SK-N-SH (cell line): Measurements from ENCODE around the gene PKD2L1. TPM values are rescaled to one million over a fixed set of nuclear protein-coding genes. Genes with fewer than 3 reads are reported as not detected.

Experiments
- CTCF ChIA-PET: fragments of 300-600, 350-600 bp; formaldehyde crosslinking; extraction: SDS; loops from one replicate; lab custom pipeline; 2021; lab: Yijun Ruan, JAX
- POLR2A ChIA-PET: fragments of 350-600 bp; sonication (Branson Sonifier 250); formaldehyde crosslinking; extraction: SDS; loops from one replicate; lab custom pipeline; 2020; ENCODE audit warnings: antibody characterized with exemption, inconsistent platforms; lab: Yijun Ruan, JAX
- DNase-seq: peaks from one replicate; pipeline ENCODE4 v3.0.0; 2012
- H2AFZ ChIP-seq: fragments of 200-600 bp; sonication (generic); 2 replicates; pipeline ENCODE4 v1.8.1; 2016; ENCODE audit warnings: antibody characterized with exemption, mild to moderate bottlenecking, low read depth
- H3F3A ChIP-seq: fragments of 200-600 bp; sonication (generic); replicated peaks from 2 replicates; pipeline ENCODE3; 2016; ENCODE audit warnings: antibody characterized with exemption, mild to moderate bottlenecking; ENCODE audit not compliant: insufficient read depth
- H3K27ac ChIP-seq, 2 experiments: fragments of 200-500 bp in 1 of 2; fragments of 200-600 bp in 1 of 2; sonication (Bioruptor generic) in 1 of 2; sonication (generic), shearing (Covaris generic) in 1 of 2; 2 replicates each; pipeline versions ENCODE4 v1.5.1 to v1.6.1; 2014 to 2016; ENCODE audit warnings: low read depth in 2 of 2, inconsistent platforms in 1 of 2, low read length in 1 of 2, mild to moderate bottlenecking in 1 of 2, mixed read lengths in 1 of 2
- H3K27me3 ChIP-seq: fragments of 200-600 bp; sonication (generic), shearing (Covaris generic); 2 replicates; pipeline ENCODE4 v1.6.1; 2016; ENCODE audit warnings: mixed run types; ENCODE audit not compliant: insufficient read depth
- H3K36me3 ChIP-seq, 2 experiments: fragments of 200-500 bp in 1 of 2; fragments of 200-600 bp in 1 of 2; sonication (Bioruptor generic) in 1 of 2; sonication (generic) in 1 of 2; replicated peaks in 1 of 2; 2 replicates each; pipeline versions ENCODE3 to v1.5.1; 2014 to 2016; ENCODE audit warnings: low read length in 1 of 2, mild to moderate bottlenecking in 1 of 2; ENCODE audit not compliant: insufficient read depth in 2 of 2, control insufficient read depth in 1 of 2
- H3K4me1 ChIP-seq, 2 experiments: fragments of 200-500 bp in 1 of 2; fragments of 200-600 bp in 1 of 2; sonication (Bioruptor generic) in 1 of 2; sonication (generic), shearing (Covaris generic) in 1 of 2; 2 replicates each; pipeline versions ENCODE4 v1.5.1 to v1.6.1; 2014 to 2016; ENCODE audit warnings: low read depth in 1 of 2, low read length in 1 of 2, mixed run types in 1 of 2; ENCODE audit not compliant: insufficient read depth in 2 of 2, control insufficient read depth in 1 of 2
- H3K4me2 ChIP-seq: fragments of 200-600 bp; sonication (generic), shearing (Covaris generic); 2 replicates; pipeline ENCODE4 v1.6.1; 2017; ENCODE audit warnings: mixed run types
- H3K4me3 ChIP-seq, 2 experiments: fragments of 200-500 bp in 1 of 2; fragments of 200-600 bp in 1 of 2; sonication (Bioruptor generic) in 1 of 2; sonication (generic), shearing (Covaris generic) in 1 of 2; 2 replicates each; pipeline versions ENCODE4 v1.5.1 to v1.8.1; 2014 to 2016; ENCODE audit warnings: low read depth in 2 of 2, inconsistent platforms in 1 of 2, low read length in 1 of 2, mild to moderate bottlenecking in 1 of 2, mixed read lengths in 1 of 2, moderate library complexity in 1 of 2
- H3K79me2 ChIP-seq: fragments of 200-600 bp; sonication (generic); 2 replicates; pipeline ENCODE4 v1.8.1; 2017; ENCODE audit warnings: mild to moderate bottlenecking; ENCODE audit not compliant: insufficient read depth
- H3K9ac ChIP-seq: fragments of 200-600 bp; sonication (generic); 2 replicates; pipeline ENCODE4 v1.6.1; 2017; ENCODE audit warnings: mixed run types
- H3K9me2 ChIP-seq: fragments of 200-600 bp; sonication (generic); 2 replicates; pipeline ENCODE4 v1.6.1; 2017; ENCODE audit warnings: mixed run types
- H3K9me3 ChIP-seq: fragments of 200-600 bp; sonication (generic); 2 replicates; pipeline ENCODE4 v1.6.1; 2017; ENCODE audit warnings: mixed run types, mild to moderate bottlenecking, moderate library complexity
- H4K20me1 ChIP-seq: fragments of 200-600 bp; sonication (generic); 2 replicates; pipeline ENCODE4 v1.6.1; 2017; ENCODE audit warnings: mild to moderate bottlenecking, mixed run types; ENCODE audit not compliant: insufficient read depth
- CHD2 ChIP-seq: fragments of 150-350 bp; IDR thresholded peaks from 2 replicates; pipeline ENCODE4 v1.6.1; 2018; ENCODE audit warnings: low read length; ENCODE audit not compliant: partially characterized antibody
- ELF1 ChIP-seq: IDR thresholded peaks from 2 replicates; pipeline ENCODE4 v1.4.0; 2012
- EZH2phosphoT487 ChIP-seq: fragments of 200-600 bp; sonication (generic); IDR thresholded peaks from 2 replicates; pipeline ENCODE4 v1.6.1; 2017; ENCODE audit warnings: low read depth, mixed run types, mild to moderate bottlenecking, antibody characterized with exemption, moderate library complexity, borderline replicate concordance
- GABPA ChIP-seq: IDR thresholded peaks from 2 replicates; pipeline ENCODE4 v1.4.0; 2012; ENCODE audit warnings: low read depth, mild to moderate bottlenecking
- MAX ChIP-seq: IDR thresholded peaks from 2 replicates; pipeline ENCODE4 v1.4.0; 2012; ENCODE audit warnings: low read depth
- MEF2A ChIP-seq: IDR thresholded peaks from 2 replicates; pipeline ENCODE4 v1.4.0; 2012; ENCODE audit warnings: low read depth, borderline replicate concordance
- MXI1 ChIP-seq: IDR thresholded peaks from 2 replicates; pipeline ENCODE4 v1.6.1; 2012; ENCODE audit warnings: mild to moderate bottlenecking, low read depth, low read length, improper control_type of control experiment
- NFIC ChIP-seq: IDR thresholded peaks from 2 replicates; pipeline ENCODE4 v1.4.0; 2012; ENCODE audit warnings: borderline replicate concordance
- NRF1 ChIP-seq: IDR thresholded peaks from 2 replicates; pipeline ENCODE4 v1.6.1; 2012; ENCODE audit warnings: low read depth, mild to moderate bottlenecking, low read length
- PBX3 ChIP-seq: IDR thresholded peaks from 2 replicates; pipeline ENCODE4; 2012
- POLR2AphosphoS5 ChIP-seq: IDR thresholded peaks from 2 replicates; pipeline ENCODE4 v1.6.1; 2012; ENCODE audit warnings: low read depth, low read length
- RAD21 ChIP-seq: IDR thresholded peaks from 2 replicates; pipeline ENCODE4 v1.6.1; 2012; ENCODE audit warnings: mild to moderate bottlenecking, low read length
- RFX5 ChIP-seq: IDR thresholded peaks from 2 replicates; pipeline ENCODE4 v1.6.1; 2012; ENCODE audit warnings: mild to moderate bottlenecking, improper control_type of control experiment, low read length
- TCF12 ChIP-seq: IDR thresholded peaks from 2 replicates; pipeline ENCODE4 v1.4.0; 2012
- USF2 ChIP-seq: fragments of 150-350 bp; IDR thresholded peaks from 2 replicates; pipeline ENCODE4 v1.6.1; 2017; ENCODE audit warnings: antibody characterized with exemption, low read length, low read depth, borderline replicate concordance
- WGBS: methylation state at CpG from one replicate; pipeline ENCODE4 v1.1.6; 2017; ENCODE audit warnings: low lambda C conversion rate; 5-methylcytosine and 5-hydroxymethylcytosine counted together
- polyA plus RNA-seq, 3 experiments: library from polyadenylated mRNA; depleted of rRNA; stranded (reverse); fragments of >200 nt; gene quantifications; 2 replicates each; pipeline ENCODE4 v1.2.3, GENCODE V29; 2012
- TF ChIP-seq, protein P1 (sequence below): IDR thresholded peaks from 2 replicates; pipeline ENCODE4 v1.6.1; 2012; ENCODE audit warnings: mild to moderate bottlenecking, low read depth, low read length, moderate library complexity
- TF ChIP-seq, protein P2 (sequence below): IDR thresholded peaks from 2 replicates; pipeline ENCODE4 v1.4.0; 2012; ENCODE audit warnings: low read depth, borderline replicate concordance
- TF ChIP-seq, protein P3 (sequence below): fragments of 150-350 bp; IDR thresholded peaks from 2 replicates; pipeline ENCODE4 v1.6.1; 2016; ENCODE audit warnings: mild to moderate bottlenecking, low read depth, low read length
- TF ChIP-seq, protein P4 (sequence below): fragments of 200-600 bp; sonication (generic); IDR thresholded peaks from 2 replicates; pipeline ENCODE4 v1.6.1; 2017; ENCODE audit warnings: antibody characterized with exemption, mild to moderate bottlenecking, moderate library complexity

The PKD2L1 gene
- polyA plus RNA-seq, 1 of the 3 experiments (the other 2 are of a cell fraction) = not detected

DNA sequence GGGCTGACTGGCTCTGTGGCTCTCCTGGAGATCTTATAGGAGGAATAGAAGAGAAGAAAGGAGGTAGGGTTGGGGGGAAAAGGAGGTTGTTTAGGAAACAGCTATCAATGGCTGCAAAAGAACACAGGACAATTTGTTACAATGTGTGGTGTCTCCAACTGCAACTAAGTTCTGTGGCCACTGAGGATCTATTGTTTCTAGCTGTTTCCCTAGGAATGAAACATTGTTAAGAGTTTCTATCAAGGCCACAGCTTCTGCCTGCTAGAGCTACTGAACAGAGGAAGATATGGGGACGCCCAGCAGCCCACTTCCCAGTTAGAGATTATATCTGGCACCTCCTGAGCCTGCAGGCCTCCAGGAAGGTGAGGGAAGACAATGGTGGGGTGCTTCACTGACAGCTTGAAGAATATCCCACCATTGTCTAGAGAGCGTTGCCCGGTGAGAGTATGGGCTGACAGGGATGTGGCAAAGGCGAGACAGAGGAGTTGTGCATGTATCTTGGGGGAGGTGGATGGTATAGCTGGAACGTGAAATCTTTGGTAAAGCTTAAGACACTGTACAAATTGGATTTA lies 21.0 kb upstream of the PKD2L1 start (continued):
- TF ChIP-seq, protein P1, sequence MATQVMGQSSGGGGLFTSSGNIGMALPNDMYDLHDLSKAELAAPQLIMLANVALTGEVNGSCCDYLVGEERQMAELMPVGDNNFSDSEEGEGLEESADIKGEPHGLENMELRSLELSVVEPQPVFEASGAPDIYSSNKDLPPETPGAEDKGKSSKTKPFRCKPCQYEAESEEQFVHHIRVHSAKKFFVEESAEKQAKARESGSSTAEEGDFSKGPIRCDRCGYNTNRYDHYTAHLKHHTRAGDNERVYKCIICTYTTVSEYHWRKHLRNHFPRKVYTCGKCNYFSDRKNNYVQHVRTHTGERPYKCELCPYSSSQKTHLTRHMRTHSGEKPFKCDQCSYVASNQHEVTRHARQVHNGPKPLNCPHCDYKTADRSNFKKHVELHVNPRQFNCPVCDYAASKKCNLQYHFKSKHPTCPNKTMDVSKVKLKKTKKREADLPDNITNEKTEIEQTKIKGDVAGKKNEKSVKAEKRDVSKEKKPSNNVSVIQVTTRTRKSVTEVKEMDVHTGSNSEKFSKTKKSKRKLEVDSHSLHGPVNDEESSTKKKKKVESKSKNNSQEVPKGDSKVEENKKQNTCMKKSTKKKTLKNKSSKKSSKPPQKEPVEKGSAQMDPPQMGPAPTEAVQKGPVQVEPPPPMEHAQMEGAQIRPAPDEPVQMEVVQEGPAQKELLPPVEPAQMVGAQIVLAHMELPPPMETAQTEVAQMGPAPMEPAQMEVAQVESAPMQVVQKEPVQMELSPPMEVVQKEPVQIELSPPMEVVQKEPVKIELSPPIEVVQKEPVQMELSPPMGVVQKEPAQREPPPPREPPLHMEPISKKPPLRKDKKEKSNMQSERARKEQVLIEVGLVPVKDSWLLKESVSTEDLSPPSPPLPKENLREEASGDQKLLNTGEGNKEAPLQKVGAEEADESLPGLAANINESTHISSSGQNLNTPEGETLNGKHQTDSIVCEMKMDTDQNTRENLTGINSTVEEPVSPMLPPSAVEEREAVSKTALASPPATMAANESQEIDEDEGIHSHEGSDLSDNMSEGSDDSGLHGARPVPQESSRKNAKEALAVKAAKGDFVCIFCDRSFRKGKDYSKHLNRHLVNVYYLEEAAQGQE = no peak
- TF ChIP-seq NRF1 (no peak), GABPA (no peak)

DNA sequence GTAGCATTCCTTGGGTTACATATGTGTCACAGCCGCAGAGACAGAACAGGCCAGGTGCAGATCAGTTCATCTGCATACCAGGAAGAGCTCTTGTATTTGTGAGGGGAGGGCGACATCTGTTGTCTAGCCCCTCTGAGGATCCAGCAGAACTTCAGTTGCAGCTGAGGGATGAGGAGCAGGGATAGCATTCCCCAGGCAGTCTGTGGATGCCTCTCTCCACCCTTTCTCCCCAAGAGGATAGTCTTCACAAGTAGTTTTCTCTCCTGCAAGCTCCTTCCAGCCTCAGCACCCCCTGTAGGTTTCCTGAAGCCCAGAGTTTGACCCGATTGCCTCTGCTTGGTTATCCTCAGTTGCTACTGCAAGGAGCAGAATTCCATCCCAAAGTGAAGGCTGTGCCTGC lies 19.6 kb upstream of the PKD2L1 start:
- Histone ChIP-seq H3K79me2 (no peaks in the 10 kb centered on the region), H3K36me3 (peaks cover 8 to 55% of the 10 kb centered on the region in 2 experiments), H3K27me3 (no peaks in the 10 kb centered on the region), H3K27ac (peak overlapping the region in 1 of 2 experiments; percentile 3; a peak in 1 of 4 replicates), H3K4me1 (peaks cover 0 to 45% of the 10 kb centered on the region in 2 experiments; a peak in 1 of 4 replicates), H3K9me3 (no peaks in the 10 kb centered on the region), H4K20me1 (no peaks in the 10 kb centered on the region), H2AFZ (no peak overlapping the region), H3K9me2 (no peaks in the 10 kb centered on the region), H3K4me3 (peak overlapping the region in 1 of 2 experiments; percentile 95; a peak in 1 of 4 replicates), H3K4me2 (no peak overlapping the region), H3F3A (peaks cover 4% of the 10 kb centered on the region), H3K9ac (no peak overlapping the region)
- 92% methylated on average over 2 of the region's 3 CpGs for WGBS
- DNase-seq = no peak
- ChIA-PET POLR2A (interaction anchor here (1.0 to 1.3 kb wide), 2 partner anchors 10 to 21 kb away, joined by 3 to 5 read pairs; no protein-coding TSS in a partner anchor), CTCF (interaction anchor here (0.9 to 24.3 kb wide), 9 partner anchors 11 to 380 kb away, joined by 3 to 432 read pairs (median 7); no protein-coding TSS in a partner anchor)
- TF ChIP-seq EZH2phosphoT487 = no peak
- no peak for TF ChIP-seq PBX3
- TF ChIP-seq USF2 = no peak
- TF ChIP-seq, protein P2, sequence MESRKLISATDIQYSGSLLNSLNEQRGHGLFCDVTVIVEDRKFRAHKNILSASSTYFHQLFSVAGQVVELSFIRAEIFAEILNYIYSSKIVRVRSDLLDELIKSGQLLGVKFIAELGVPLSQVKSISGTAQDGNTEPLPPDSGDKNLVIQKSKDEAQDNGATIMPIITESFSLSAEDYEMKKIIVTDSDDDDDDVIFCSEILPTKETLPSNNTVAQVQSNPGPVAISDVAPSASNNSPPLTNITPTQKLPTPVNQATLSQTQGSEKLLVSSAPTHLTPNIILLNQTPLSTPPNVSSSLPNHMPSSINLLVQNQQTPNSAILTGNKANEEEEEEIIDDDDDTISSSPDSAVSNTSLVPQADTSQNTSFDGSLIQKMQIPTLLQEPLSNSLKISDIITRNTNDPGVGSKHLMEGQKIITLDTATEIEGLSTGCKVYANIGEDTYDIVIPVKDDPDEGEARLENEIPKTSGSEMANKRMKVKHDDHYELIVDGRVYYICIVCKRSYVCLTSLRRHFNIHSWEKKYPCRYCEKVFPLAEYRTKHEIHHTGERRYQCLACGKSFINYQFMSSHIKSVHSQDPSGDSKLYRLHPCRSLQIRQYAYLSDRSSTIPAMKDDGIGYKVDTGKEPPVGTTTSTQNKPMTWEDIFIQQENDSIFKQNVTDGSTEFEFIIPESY = no peak
- no peak for TF ChIP-seq MEF2A
- no peak for TF ChIP-seq MAX
- no peak for TF ChIP-seq RAD21
- TF ChIP-seq, protein P3, sequence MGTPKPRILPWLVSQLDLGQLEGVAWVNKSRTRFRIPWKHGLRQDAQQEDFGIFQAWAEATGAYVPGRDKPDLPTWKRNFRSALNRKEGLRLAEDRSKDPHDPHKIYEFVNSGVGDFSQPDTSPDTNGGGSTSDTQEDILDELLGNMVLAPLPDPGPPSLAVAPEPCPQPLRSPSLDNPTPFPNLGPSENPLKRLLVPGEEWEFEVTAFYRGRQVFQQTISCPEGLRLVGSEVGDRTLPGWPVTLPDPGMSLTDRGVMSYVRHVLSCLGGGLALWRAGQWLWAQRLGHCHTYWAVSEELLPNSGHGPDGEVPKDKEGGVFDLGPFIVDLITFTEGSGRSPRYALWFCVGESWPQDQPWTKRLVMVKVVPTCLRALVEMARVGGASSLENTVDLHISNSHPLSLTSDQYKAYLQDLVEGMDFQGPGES = no peak
- TF ChIP-seq MXI1 = no peak
- no peak for TF ChIP-seq POLR2AphosphoS5
- no peak for TF ChIP-seq CHD2
- no peak for TF ChIP-seq ELF1
- no peak for TF ChIP-seq NFIC
- no peak for TF ChIP-seq TCF12
- no peak for TF ChIP-seq RFX5
- TF ChIP-seq, protein P4, sequence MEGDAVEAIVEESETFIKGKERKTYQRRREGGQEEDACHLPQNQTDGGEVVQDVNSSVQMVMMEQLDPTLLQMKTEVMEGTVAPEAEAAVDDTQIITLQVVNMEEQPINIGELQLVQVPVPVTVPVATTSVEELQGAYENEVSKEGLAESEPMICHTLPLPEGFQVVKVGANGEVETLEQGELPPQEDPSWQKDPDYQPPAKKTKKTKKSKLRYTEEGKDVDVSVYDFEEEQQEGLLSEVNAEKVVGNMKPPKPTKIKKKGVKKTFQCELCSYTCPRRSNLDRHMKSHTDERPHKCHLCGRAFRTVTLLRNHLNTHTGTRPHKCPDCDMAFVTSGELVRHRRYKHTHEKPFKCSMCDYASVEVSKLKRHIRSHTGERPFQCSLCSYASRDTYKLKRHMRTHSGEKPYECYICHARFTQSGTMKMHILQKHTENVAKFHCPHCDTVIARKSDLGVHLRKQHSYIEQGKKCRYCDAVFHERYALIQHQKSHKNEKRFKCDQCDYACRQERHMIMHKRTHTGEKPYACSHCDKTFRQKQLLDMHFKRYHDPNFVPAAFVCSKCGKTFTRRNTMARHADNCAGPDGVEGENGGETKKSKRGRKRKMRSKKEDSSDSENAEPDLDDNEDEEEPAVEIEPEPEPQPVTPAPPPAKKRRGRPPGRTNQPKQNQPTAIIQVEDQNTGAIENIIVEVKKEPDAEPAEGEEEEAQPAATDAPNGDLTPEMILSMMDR = no peak
